Activated CD4-positive, CD25-positive, alpha-beta regulatory T cell treated with anti-CD3 and anti-CD28 coated beads, Interleukin-2, amount 50 U/mL, for 24 hours (primary cell): ENCODE data around the gene GSDME.
"Not testable (repeated sequence)": the region's sequence is repeated elsewhere in the genome, so short reads cannot be mapped to it uniquely, and the experiment has no call there.

Source experiments
- ATAC-seq, 2 donors: fragments of 150-1000 bp; cut with Tn5 transposase; one replicate each; pipeline ENCODE4 v1.10.0; 2021; ENCODE audit warnings: mild to moderate bottlenecking in 1 of 2, moderate library complexity in 1 of 2

GSDME gene

GRCh38 chr7:24757353-24758275 lies at the start of gene GSDME:
Gene GSDME, minus strand, starts transcription at chr7:24757464. Its CDS starts 7,690 bp downstream, at chr7:24749774.
- ATAC-seq, result peak; percentile 28 to 55

GRCh38 chr7:24802300-24802699 lies 45.0 kb upstream of the GSDME start:
- no peak for ATAC-seq

- no peak for ATAC-seq
Observed at GRCh38 chr7:24801883-24802282, 44.6 kb upstream of the GSDME start.

- ATAC-seq, result peak in 1 of 2 donors; percentile 51
Observed at GRCh38 chr7:24800667-24801066, 43.4 kb upstream of the GSDME start.

- ATAC-seq, result no peak
Observed at GRCh38 chr7:24800073-24800472, 42.8 kb upstream of the GSDME start.

- no peak for ATAC-seq
Observed at GRCh38 chr7:24799506-24799905, 42.2 kb upstream of the GSDME start.

- no peak for ATAC-seq
Observed at GRCh38 chr7:24798261-24798660, 41.0 kb upstream of the GSDME start.

GRCh38 chr7:24797270-24797669 lies 40.0 kb upstream of the GSDME start:
- ATAC-seq, result no peak

GRCh38 chr7:24795407-24795767 lies 38.1 kb upstream of the GSDME start:
- no peak for ATAC-seq

- ATAC-seq, result not testable (repeated sequence)
Observed at GRCh38 chr7:24794751-24795406, 37.6 kb upstream of the GSDME start.

GRCh38 chr7:24793982-24794648 lies 36.9 kb upstream of the GSDME start:
- no peak for ATAC-seq

GRCh38 chr7:24788961-24789576 lies 31.8 kb upstream of the GSDME start:
- ATAC-seq, result no peak

- ATAC-seq, result no peak
Observed at GRCh38 chr7:24788075-24788474, 30.8 kb upstream of the GSDME start.

- ATAC-seq, result peak; percentile 56 to 65
Observed at GRCh38 chr7:24786941-24787340, 29.7 kb upstream of the GSDME start.

GRCh38 chr7:24786306-24786705 lies 29.0 kb upstream of the GSDME start:
- ATAC-seq, result no peak

- no peak for ATAC-seq
Observed at GRCh38 chr7:24784277-24784676, 27.0 kb upstream of the GSDME start.

- ATAC-seq, result no peak
Observed at GRCh38 chr7:24783698-24784097, 26.4 kb upstream of the GSDME start.

- no peak for ATAC-seq
Observed at GRCh38 chr7:24781106-24781505, 23.8 kb upstream of the GSDME start.

- peak in 1 of 2 donors; percentile 20 for ATAC-seq
Observed at GRCh38 chr7:24779283-24779655, 22.0 kb upstream of the GSDME start.

- ATAC-seq, result no peak
Observed at GRCh38 chr7:24778543-24779282, 21.4 kb upstream of the GSDME start.

- no peak for ATAC-seq
Observed at GRCh38 chr7:24777806-24778205, 20.5 kb upstream of the GSDME start.

GRCh38 chr7:24773646-24774045 lies 16.4 kb upstream of the GSDME start:
- no peak for ATAC-seq
